GM10847 (cell line): ENCODE data around the gene BHMT2.

Experiments used
- POLR2A ChIP-seq: IDR thresholded peaks from 2 replicates; pipeline ENCODE4 v1.6.1; 2011; ENCODE audit not compliant: insufficient read length; ENCODE audit errors: extremely low read depth

BHMT2 gene

GRCh38 chr5:79107020-79107796 is 37.6 kb downstream of the BHMT2 start:
- no peak for TF ChIP-seq POLR2A

DNA sequence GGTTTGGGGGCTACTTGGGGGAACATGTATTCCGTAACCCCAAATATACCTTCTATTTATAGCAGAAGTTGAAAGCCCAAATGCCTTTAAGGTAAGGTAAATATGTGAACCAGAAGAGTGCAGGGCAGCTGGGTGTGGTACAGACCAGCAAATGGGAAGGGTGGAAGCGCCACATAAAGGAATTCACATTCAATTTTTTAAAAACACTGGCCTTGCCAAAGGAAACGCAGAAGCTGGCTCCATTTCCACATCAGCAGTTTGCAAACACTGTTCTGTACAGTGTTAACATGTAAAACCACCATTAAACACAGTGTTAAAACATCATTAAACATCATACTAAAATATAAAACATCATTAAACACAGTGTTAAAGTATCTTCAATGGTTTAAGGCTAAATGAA is 38.5 kb downstream of the BHMT2 start:
- no peak for TF ChIP-seq POLR2A

GRCh38 chr5:79108792-79109191 is 39.2 kb downstream of the BHMT2 start:
- no peak for TF ChIP-seq POLR2A

DNA sequence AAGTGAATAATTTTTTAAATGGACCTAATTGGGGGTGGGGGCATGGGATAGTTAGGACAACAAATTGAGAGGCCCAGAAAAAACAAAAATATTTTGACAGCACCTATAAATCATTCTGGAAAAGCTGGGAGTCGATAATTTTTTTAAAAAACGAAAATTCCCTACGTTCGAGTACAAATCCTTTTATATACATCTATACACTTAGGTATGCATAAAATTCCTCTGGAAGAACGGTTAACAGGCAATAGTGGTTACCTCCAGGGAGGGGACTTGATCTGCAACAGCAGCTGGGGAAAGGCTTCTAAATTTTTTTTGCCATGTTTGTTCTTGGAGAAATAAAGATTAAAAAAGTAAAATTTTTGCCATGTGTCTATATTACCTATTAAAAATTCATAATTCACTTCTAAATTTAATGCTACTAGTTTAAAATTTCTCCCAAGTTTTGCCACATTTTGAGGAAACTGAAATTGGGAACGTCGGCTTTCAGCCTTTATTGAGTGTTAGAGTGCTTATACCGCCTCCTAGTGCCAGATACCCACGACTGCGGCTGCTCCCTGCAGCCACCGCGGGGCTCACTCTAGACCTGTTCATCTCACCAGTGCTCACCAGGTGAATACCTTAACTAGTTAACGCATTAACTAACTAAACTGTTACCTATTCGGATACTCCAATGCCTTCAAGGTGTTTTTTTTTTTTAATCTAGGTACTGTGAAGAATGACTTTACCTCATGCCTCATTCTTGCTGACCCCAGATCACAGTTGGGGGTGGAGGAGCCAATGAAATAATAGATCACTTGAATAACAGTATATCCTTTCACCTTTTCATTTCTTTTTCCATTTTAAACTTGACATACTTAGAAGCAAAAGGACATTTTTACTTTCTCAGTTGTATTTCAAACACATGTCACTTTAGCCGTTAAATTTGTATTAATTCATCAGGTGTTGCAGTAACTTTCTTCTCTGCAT is 40.2 kb downstream of the BHMT2 start:
- TF ChIP-seq POLR2A, result no peak

GRCh38 chr5:79111387-79111959 is 41.9 kb downstream of the BHMT2 start, which contains the start of gene BHMT:
Gene BHMT (plus strand): TSS chr5:79111809. CDS start chr5:79111886, 77 bp downstream.
- TF ChIP-seq POLR2A, result no peak

- TF ChIP-seq POLR2A, result no peak
Observed at GRCh38 chr5:79111960-79112702, 42.6 kb downstream of the BHMT2 start.

DNA sequence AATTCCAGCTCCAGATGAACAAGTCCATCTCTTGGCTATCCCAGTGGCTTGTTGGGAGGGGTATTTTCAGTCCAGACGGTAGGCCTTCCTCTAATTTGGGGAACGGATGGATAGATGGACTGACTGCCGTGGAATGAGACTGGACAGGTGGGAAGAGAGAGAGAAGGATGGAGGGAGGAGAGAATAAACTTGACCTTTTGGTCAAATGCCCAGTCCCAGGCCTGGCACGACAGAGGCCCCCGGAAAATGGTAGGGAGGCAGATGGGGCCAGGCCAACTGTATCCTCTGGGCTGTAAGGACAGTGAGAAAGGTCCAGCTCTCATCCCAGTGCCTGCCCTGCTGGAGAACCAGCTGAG is 43.1 kb downstream of the BHMT2 start:
- no peak for TF ChIP-seq POLR2A

DNA sequence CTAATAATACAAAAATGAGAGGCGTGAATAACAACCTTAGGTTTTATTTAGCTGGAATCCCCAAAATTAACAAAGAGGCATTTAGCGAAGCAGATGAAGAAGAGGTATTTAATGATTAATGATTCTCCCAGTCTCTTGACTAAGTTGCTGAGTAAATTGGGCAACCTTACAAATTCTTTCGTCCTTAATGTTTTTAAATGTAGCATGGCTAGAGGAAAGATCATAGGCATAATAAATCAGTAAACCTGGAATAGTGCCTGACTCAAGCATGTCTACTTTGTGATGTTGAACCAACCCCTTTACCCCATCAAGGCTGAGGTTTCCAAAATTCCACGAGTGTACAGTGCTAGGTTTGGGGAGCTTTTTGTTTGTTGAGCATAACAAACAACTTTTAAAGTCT is 49.9 kb downstream of the BHMT2 start:
- no peak for TF ChIP-seq POLR2A

DNA sequence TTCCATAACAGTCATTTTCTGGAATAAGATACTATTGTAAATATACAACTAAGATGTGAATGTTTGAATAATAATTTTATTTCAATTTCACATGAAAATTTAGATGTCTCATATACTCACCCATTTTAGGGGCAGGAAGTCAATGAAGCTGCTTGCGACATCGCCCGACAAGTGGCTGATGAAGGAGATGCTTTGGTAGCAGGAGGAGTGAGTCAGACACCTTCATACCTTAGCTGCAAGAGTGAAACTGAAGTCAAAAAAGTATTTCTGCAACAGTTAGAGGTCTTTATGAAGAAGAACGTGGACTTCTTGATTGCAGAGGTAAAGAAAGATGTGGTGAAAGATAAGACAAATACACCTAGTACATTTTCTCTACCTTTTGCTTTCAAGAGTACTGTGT is 50.7 kb downstream of the BHMT2 start:
- TF ChIP-seq POLR2A, result no peak

GRCh38 chr5:79122973-79123372 is 53.4 kb downstream of the BHMT2 start:
- no peak for TF ChIP-seq POLR2A

DNA sequence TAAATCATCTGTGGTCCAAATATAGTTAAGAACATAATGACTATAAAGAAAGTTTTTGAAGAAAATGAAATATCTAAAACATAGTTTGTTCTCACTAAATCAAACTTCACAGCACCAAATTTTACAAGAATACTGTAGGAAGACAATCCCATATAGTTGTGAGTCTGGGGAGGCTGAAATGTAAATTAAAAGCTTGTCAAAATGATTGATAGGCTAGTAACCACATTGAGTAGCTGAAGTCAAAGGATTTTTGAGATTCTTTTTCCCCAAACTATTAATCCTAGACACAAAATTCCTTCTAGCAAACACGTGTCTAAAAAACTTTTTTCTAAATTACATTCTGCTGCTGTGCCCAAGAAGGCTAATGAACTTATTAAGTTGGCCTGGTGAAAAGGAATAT is 55.0 kb downstream of the BHMT2 start:
- TF ChIP-seq POLR2A, result no peak

DNA sequence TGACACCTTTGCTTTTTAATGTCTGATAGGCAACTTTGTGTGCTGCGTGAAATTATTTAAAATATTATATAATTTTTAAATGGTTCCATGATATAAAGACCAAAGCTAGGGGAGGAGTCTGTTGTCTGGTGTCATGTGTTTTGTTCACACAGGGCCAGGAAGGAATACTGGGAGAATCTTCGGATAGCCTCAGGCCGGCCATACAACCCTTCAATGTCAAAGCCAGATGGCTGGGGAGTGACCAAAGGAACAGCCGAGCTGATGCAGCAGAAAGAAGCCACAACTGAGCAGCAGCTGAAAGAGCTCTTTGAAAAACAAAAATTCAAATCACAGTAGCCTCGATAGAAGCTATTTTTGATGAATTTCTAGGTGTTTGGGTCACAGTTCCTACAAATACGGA is 61.2 kb downstream of the BHMT2 start:
- TF ChIP-seq POLR2A, result no peak

GRCh38 chr5:79133121-79133656 is 63.6 kb downstream of the BHMT2 start:
- no peak for TF ChIP-seq POLR2A

DNA sequence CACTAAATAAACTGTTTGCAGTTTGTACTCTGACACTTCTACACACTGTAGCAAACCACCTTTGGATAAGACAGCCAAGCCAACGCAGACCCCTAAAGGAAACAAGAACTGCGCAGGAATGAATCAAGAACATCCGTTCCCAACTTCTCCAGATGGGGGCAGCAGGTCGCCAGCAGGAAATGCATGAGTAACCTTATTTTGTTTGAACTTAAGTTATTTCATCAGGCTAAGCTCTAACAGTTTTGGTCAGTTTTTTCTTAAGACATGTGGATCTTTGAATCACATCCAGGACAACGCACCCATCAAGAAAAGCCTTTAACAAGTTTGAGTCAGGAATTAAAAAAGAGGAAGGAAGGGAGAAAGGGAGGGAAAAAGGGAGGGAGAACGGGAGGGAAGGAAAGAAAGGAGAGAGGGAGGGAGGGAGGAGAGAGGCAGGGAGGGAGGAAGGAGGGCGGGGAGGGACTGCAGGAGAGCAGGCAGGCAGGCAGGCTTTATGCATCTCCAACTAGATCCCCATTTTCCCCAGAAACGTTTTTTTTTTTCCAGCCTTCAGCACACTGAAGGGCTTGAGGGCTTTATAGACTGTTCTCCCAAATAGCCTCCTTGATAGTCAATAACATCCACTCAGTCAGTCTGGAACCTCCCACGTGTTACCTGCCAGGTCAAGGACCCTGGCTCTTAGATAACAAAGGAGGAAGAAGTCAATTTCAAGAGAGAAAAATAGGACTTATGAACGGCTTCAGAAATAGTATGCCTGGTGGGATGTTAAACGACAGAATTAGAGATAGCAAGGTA is 64.3 kb downstream of the BHMT2 start:
- no peak for TF ChIP-seq POLR2A
